ENCODE results near the gene TNRC6B.

TNRC6B gene

DNA sequence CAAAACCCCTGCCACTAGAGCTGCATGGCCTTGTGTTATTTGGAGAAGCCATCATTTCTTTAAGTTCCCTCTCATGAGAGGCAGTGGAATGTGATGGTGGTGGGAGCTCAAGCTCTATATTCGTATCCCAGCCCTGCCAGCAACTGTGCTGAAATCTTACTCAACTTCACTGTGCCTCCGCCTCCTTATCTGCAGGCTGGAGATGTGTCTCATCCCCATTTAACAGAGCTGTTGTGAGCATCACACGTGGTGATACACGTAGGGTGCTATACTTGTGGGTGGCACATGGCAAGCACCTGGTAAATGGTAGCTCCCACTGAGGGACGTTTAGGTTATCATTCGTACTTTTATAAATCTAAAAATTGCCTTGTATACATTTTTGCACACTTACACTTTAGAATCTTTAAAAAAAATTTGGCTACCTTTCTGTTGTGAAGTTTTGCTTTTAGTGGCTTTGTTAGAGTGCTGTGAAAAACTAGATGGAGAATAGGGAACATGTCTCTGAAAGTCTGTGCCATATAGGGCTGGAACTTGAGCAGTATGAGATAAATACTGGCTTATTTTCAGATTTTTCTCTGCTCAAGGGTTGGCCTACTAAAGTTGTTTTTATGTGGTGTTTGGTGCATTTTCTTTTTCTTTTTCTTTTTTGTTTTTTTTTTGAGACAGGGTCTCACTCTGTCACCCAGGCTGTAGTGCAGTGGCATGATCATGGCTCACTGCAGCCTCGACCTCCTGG, 23.2 kb downstream of the TNRC6B start:
- Histone ChIP-seq H3F3A (ENCODE audit: insufficient read depth, low read length) (peaks cover 14% of the 10 kb centered on the region), H3K9me2 (replicated peaks; ENCODE audit: insufficient read depth, low read length) (no peaks in the 10 kb centered on the region), H3K4me2 (ENCODE audit: low read depth, low read length) (no peak overlapping the region), H3K4me3 (ENCODE audit: low read length) (no peak overlapping the region), H3K79me2 (ENCODE audit: low read length) (peaks cover 93% of the 10 kb centered on the region), H2AFZ (ENCODE audit: low read length) (no peak overlapping the region), H3K4me1 (ENCODE audit: low read length) (peaks cover 40% of the 10 kb centered on the region), H3K27me3 (replicated peaks; ENCODE audit: insufficient read depth, low read length) (no peaks in the 10 kb centered on the region), H3K9me3 (replicated peaks; ENCODE audit: insufficient read depth, low read length) (no peaks in the 10 kb centered on the region), H4K20me1 (ENCODE audit: insufficient read depth, low read length) (no peaks in the 10 kb centered on the region), H3K36me3 (replicated peaks; ENCODE audit: insufficient read depth, low read length) (no peaks in the 10 kb centered on the region), H3K9ac (ENCODE audit: low read length) (no peak overlapping the region), H3K27ac (ENCODE audit: low read length) (no peak overlapping the region)
- TF ChIP-seq EZH2 (optimal IDR thresholded peaks at IDR 0.05; ENCODE audit: low read depth, low read length) (no peak), EZH2phosphoT487 (IDR thresholded peaks at IDR 0.05; ENCODE audit: low read length) (no peak)
- TF ChIP-seq, protein P1, sequence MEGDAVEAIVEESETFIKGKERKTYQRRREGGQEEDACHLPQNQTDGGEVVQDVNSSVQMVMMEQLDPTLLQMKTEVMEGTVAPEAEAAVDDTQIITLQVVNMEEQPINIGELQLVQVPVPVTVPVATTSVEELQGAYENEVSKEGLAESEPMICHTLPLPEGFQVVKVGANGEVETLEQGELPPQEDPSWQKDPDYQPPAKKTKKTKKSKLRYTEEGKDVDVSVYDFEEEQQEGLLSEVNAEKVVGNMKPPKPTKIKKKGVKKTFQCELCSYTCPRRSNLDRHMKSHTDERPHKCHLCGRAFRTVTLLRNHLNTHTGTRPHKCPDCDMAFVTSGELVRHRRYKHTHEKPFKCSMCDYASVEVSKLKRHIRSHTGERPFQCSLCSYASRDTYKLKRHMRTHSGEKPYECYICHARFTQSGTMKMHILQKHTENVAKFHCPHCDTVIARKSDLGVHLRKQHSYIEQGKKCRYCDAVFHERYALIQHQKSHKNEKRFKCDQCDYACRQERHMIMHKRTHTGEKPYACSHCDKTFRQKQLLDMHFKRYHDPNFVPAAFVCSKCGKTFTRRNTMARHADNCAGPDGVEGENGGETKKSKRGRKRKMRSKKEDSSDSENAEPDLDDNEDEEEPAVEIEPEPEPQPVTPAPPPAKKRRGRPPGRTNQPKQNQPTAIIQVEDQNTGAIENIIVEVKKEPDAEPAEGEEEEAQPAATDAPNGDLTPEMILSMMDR (IDR thresholded peaks at IDR 0.05; ENCODE audit: low read length), result no peak
- DNase-seq, result no peak

DNA sequence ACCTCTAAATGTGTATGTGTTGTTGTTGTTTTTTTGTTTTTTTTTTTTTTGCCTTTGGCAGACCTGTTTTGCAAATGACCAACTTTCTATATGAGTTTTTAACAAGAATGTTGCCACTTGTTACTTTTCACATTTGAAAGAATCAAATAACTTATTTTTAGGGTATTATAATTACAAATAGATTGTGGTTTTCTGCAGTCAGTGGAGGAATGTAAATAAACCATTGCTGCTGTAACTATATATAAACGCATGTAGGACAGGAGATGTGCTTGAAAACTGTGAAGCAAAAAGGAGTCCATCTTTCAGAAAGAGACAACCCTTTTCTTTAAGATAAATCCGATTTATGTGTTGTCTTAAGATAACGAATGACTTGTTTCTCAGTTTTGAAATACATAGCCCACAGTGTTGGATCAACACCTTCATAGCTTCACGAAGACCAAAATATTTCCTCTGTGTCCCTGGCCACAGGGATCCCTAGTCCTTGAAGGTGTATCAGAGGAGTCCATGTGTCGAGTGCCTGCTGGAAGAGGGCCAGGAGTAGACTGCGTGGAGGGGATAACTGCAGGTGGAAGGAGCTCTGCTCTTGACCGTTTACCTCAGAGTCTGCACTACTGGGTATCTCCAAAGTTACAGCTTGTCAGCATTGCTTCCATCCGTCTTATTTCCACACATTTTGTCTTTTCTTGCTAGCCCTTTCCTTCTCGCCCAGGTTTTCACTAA, 24.7 kb downstream of the TNRC6B start:
- H3K36me3 ChIP-seq (replicated peaks; ENCODE audit: insufficient read depth, low read length), result no peaks in the 10 kb centered on the region
- TF ChIP-seq EZH2phosphoT487 (IDR thresholded peaks at IDR 0.05; ENCODE audit: low read length) (no peak), EZH2 (optimal IDR thresholded peaks at IDR 0.05; ENCODE audit: low read depth, low read length) (no peak)
- TF ChIP-seq, protein P1 (IDR thresholded peaks at IDR 0.05; ENCODE audit: low read length), result no peak
- peak overlapping the region; percentile 82 for H3K4me2 ChIP-seq (ENCODE audit: low read depth, low read length)
- H3K4me1 ChIP-seq (ENCODE audit: low read length), result peaks cover 40% of the 10 kb centered on the region
- H2AFZ ChIP-seq (ENCODE audit: low read length), result no peak overlapping the region
- peak; percentile 31 for DNase-seq
- no peaks in the 10 kb centered on the region for H3K9me3 ChIP-seq (replicated peaks; ENCODE audit: insufficient read depth, low read length)
- H3K79me2 ChIP-seq (ENCODE audit: low read length), result peaks cover 91% of the 10 kb centered on the region
- no peaks in the 10 kb centered on the region for H3K9me2 ChIP-seq (replicated peaks; ENCODE audit: insufficient read depth, low read length)
- no peaks in the 10 kb centered on the region for H4K20me1 ChIP-seq (ENCODE audit: insufficient read depth, low read length)
- H3K4me3 ChIP-seq (ENCODE audit: low read length), result peak overlapping the region; percentile 41
- peaks cover 14% of the 10 kb centered on the region for H3F3A ChIP-seq (ENCODE audit: insufficient read depth, low read length)
- H3K9ac ChIP-seq (ENCODE audit: low read length), result peak overlapping the region; percentile 3; the same call in 1 of the 2 replicates
- H3K27me3 ChIP-seq (replicated peaks; ENCODE audit: insufficient read depth, low read length), result no peaks in the 10 kb centered on the region
- peak overlapping the region; percentile 65; the same call in 1 of the 2 replicates for H3K27ac ChIP-seq (ENCODE audit: low read length)

- TF ChIP-seq, protein P1 (IDR thresholded peaks at IDR 0.05; ENCODE audit: low read length), result 0 out of 2 replicates have a peak, but pooled peaks have one; percentile 2
- TF ChIP-seq EZH2phosphoT487 (IDR thresholded peaks at IDR 0.05; ENCODE audit: low read length), result no peak
- TF ChIP-seq EZH2 (optimal IDR thresholded peaks at IDR 0.05; ENCODE audit: low read depth, low read length), result no peak
- Histone ChIP-seq H3K79me2 (ENCODE audit: low read length) (peaks cover 90% of the 10 kb centered on the region), H3K9ac (ENCODE audit: low read length) (0 out of 2 replicates have a peak overlapping the region, but pooled peaks have one; percentile 1), H3K27ac (ENCODE audit: low read length) (peak overlapping the region; percentile 65; the same call in 1 of the 2 replicates), H3F3A (ENCODE audit: insufficient read depth, low read length) (peaks cover 14% of the 10 kb centered on the region), H3K9me2 (replicated peaks; ENCODE audit: insufficient read depth, low read length) (no peaks in the 10 kb centered on the region), H3K4me3 (ENCODE audit: low read length) (peak overlapping the region; percentile 41), H3K27me3 (replicated peaks; ENCODE audit: insufficient read depth, low read length) (no peaks in the 10 kb centered on the region), H3K4me1 (ENCODE audit: low read length) (peaks cover 40% of the 10 kb centered on the region), H3K4me2 (ENCODE audit: low read depth, low read length) (peak overlapping the region; percentile 82), H3K36me3 (replicated peaks; ENCODE audit: insufficient read depth, low read length) (no peaks in the 10 kb centered on the region), H4K20me1 (ENCODE audit: insufficient read depth, low read length) (no peaks in the 10 kb centered on the region), H2AFZ (ENCODE audit: low read length) (no peak overlapping the region), H3K9me3 (replicated peaks; ENCODE audit: insufficient read depth, low read length) (no peaks in the 10 kb centered on the region)
- peak; percentile 78 for DNase-seq
Observed at GRCh38 chr22:40203572-40203971, 25.8 kb downstream of the TNRC6B start.
